MCF 10A (cell line): ENCODE results near the gene GAS6. TPM values are rescaled to one million over a fixed set of nuclear protein-coding genes. Genes with fewer than 3 reads are reported as not detected.
"Not testable (repeated sequence)": the region's sequence is repeated elsewhere in the genome, so short reads cannot be mapped to it uniquely, and the experiment has no call there.

Source experiments
- BruUV-seq: library from RNA; stranded (reverse); fragments of 400-500 nt; replicated peaks from 2 replicates; lab custom pipeline; 2021; lab: Mats Ljungman, UMichigan
- CTCF ChIA-PET: fragments of 300-600 bp; sonication (Branson Sonifier 250); formaldehyde crosslinking; extraction: SDS; loops from one replicate; lab custom pipeline; 2021; ENCODE audit warnings: antibody characterized with exemption, inconsistent platforms; lab: Yijun Ruan, JAX
- POLR2A ChIA-PET: fragments of 300-600, 350-650 bp; sonication (Branson Sonifier 250); formaldehyde crosslinking; extraction: SDS; loops from one replicate; lab custom pipeline; 2020; ENCODE audit warnings: antibody characterized with exemption, inconsistent platforms; lab: Yijun Ruan, JAX
- DNase-seq: peaks from one replicate; pipeline ENCODE4 v3.0.0-alpha.2; 2018; ENCODE audit not compliant: unreplicated experiment
- H3K27ac Mint-ChIP-seq: one replicate; pipeline ENCODE4 v1.8.0; 2022; ENCODE audit warnings: mild to moderate bottlenecking, low read depth, mixed read lengths; ENCODE audit not compliant: unreplicated experiment
- H3K27me3 Mint-ChIP-seq: one replicate; pipeline ENCODE4 v1.8.0; 2022; ENCODE audit warnings: mixed read lengths; ENCODE audit not compliant: insufficient read depth, unreplicated experiment
- H3K36me3 Mint-ChIP-seq: one replicate; pipeline ENCODE4 v1.8.0; 2022; ENCODE audit warnings: mild to moderate bottlenecking, moderate library complexity, mixed read lengths; ENCODE audit not compliant: insufficient read depth, unreplicated experiment
- H3K4me1 Mint-ChIP-seq: one replicate; pipeline ENCODE4 v1.8.0; 2022; ENCODE audit warnings: mixed read lengths; ENCODE audit not compliant: insufficient read depth, unreplicated experiment
- H3K4me3 Mint-ChIP-seq: one replicate; pipeline ENCODE4 v1.8.0; 2022; ENCODE audit warnings: mild to moderate bottlenecking, moderate library complexity, mixed read lengths; ENCODE audit not compliant: unreplicated experiment
- H3K9me3 Mint-ChIP-seq: one replicate; pipeline ENCODE4 v1.8.0; 2022; ENCODE audit warnings: mixed read lengths; ENCODE audit not compliant: unreplicated experiment
- CTCF ChIP-seq: fragments of 200-600 bp; IDR thresholded peaks from one replicate; pipeline ENCODE4 v1.8.0; 2022; ENCODE audit warnings: antibody characterized with exemption, mild to moderate bottlenecking; ENCODE audit not compliant: unreplicated experiment
- intact Hi-C: fragments of 100-400 bp; cut with micrococcal nuclease; formaldehyde crosslinking; loops from 2 replicates; pipeline ENCODE4 v1.14.1; 2022
- total RNA-seq: library from RNA; stranded (reverse); gene quantifications from 2 replicates; pipeline ENCODE4 v1.2.3, GENCODE V29; 2022

The GAS6 gene
- total RNA-seq, 1 experiment from 2014 or later, result 92.3 TPM

GRCh38 chr13:113833111-113833830 lies 30.6 kb downstream of the GAS6 start:
- Mint-ChIP-seq H3K4me3 (no peak overlapping the region), H3K27ac (no peak overlapping the region), H3K36me3 (peaks cover 72% of the 10 kb centered on the region), H3K4me1 (peaks cover 20% of the 10 kb centered on the region), H3K27me3 (no peaks in the 10 kb centered on the region), H3K9me3 (no peaks in the 10 kb centered on the region)
- TF ChIP-seq CTCF, result no peak
- intact Hi-C loops, result no loop called here
- POLR2A ChIA-PET, result interaction anchor here (1.5 kb wide), 1 partner anchor 11 kb away, joined by 3 read pairs; no protein-coding TSS in a partner anchor
- CTCF ChIA-PET, result no interaction called here
- DNase-seq, result no peak
- BruUV-seq, result no TSS peak

GRCh38 chr13:113832631-113833030 lies 31.2 kb downstream of the GAS6 start:
- no peak for TF ChIP-seq CTCF
- BruUV-seq, result no TSS peak
- Mint-ChIP-seq H3K36me3 (peaks cover 73% of the 10 kb centered on the region), H3K4me3 (no peak overlapping the region), H3K27ac (no peak overlapping the region), H3K9me3 (no peaks in the 10 kb centered on the region), H3K27me3 (no peaks in the 10 kb centered on the region), H3K4me1 (peaks cover 14% of the 10 kb centered on the region)
- ChIA-PET CTCF (interaction anchor here (0.6 kb wide), 1 partner anchor 126 kb away, joined by 3 read pairs; no protein-coding TSS in a partner anchor), POLR2A (interaction anchor here (1.5 kb wide), 1 partner anchor 10 kb away, joined by 3 read pairs; no protein-coding TSS in a partner anchor)
- no peak for DNase-seq
- intact Hi-C loops, result no loop called here

GRCh38 chr13:113832205-113832604 lies 31.7 kb downstream of the GAS6 start:
- ChIA-PET CTCF (interaction anchor here (0.6 kb wide), 1 partner anchor 126 kb away, joined by 3 read pairs; no protein-coding TSS in a partner anchor), POLR2A (interaction anchor here (1.5 kb wide), 1 partner anchor 10 kb away, joined by 3 read pairs; no protein-coding TSS in a partner anchor)
- intact Hi-C loops, result no loop called here
- TF ChIP-seq CTCF, result no peak
- Mint-ChIP-seq H3K27ac (no peak overlapping the region), H3K4me1 (peaks cover 10% of the 10 kb centered on the region), H3K27me3 (no peaks in the 10 kb centered on the region), H3K4me3 (no peak overlapping the region), H3K9me3 (no peaks in the 10 kb centered on the region), H3K36me3 (peaks cover 73% of the 10 kb centered on the region)
- BruUV-seq, result no TSS peak
- DNase-seq, result peak; percentile 74

GRCh38 chr13:113831061-113831460 lies 32.8 kb downstream of the GAS6 start:
- intact Hi-C loops, result no loop called here
- Mint-ChIP-seq H3K36me3 (peaks cover 72% of the 10 kb centered on the region), H3K27me3 (no peaks in the 10 kb centered on the region), H3K4me1 (peaks cover 5% of the 10 kb centered on the region), H3K27ac (no peak overlapping the region), H3K9me3 (no peaks in the 10 kb centered on the region), H3K4me3 (no peak overlapping the region)
- no peak for TF ChIP-seq CTCF
- ChIA-PET CTCF (interaction anchor here (0.5 kb wide), 1 partner anchor 56 kb away, joined by 3 read pairs; no protein-coding TSS in a partner anchor), POLR2A (no interaction called here)
- no TSS peak for BruUV-seq
- DNase-seq, result no peak

GRCh38 chr13:113830426-113830950 lies 33.4 kb downstream of the GAS6 start:
- peaks cover 76% of the 10 kb centered on the region for H3K36me3 Mint-ChIP-seq
- H3K27me3 Mint-ChIP-seq, H3K9me3 Mint-ChIP-seq, POLR2A ChIA-PET, BruUV-seq, H3K4me3 Mint-ChIP-seq, DNase-seq, intact Hi-C loops, H3K4me1 Mint-ChIP-seq, H3K27ac Mint-ChIP-seq: not testable (repeated sequence)
- CTCF ChIA-PET, result interaction anchor here (0.5 kb wide), 1 partner anchor 57 kb away, joined by 3 read pairs; no protein-coding TSS in a partner anchor
